DMS 273 treated with DMSO at 0.1 percent for 48 hours (cell line): ENCODE measurements around the gene RIC3.

Experiments used
- DNase-seq: peaks from one replicate; lab custom pipeline; 2025; lab: John Stamatoyannopoulos, UW

The RIC3 gene

GRCh38 chr11:8102965-8103364, 65.9 kb downstream of the RIC3 start:
- DNase-seq, result no peak

DNA sequence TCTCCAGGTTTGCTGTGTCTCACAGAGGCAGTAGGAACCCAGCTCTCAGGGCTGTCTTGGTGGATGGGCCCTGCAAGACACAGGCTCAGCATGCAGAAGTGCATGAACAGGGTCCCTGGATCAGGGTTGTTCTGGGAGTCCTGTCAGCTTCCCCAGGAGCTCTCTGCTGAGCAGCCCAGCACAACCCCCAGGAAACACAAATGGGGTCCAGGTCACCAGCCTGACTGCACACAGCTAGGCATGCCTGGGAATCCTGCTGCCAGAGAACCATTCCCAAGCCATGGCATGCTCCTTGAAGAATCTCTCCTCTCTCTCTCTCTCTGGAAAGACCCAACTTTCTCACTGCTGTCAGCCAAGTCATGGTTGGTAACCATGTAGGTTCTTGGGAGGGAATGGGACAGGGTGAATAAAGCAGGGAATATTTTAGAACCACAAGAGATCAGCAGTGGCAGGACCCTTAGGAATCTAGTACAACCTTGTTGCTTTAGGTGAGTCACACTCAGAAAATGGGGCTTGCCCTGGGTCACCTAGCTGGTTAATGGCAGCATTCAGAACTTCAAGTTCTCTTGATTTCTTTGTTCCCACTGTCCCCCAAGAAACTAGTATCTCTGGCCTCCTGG, 66.4 kb downstream of the RIC3 start:
- no peak for DNase-seq

DNA sequence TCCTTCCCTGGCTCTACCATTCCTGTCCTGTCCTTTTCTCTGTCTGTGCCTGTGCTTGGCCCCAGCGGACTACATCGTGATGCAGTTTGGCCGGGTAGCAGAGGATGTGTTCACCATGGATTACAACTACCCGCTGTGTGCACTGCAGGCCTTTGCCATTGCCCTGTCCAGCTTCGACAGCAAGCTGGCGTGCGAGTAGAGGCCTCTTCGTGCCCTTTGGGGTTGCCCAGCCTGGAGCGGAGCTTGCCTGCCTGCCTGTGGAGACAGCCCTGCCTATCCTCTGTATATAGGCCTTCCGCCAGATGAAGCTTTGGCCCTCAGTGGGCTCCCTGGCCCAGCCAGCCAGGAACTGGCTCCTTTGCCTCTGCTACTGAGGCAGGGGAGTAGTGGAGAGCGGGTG, 67.4 kb downstream of the RIC3 start:
- DNase-seq, result no peak

- no peak for DNase-seq
Observed at GRCh38 chr11:8100605-8101004, 68.2 kb downstream of the RIC3 start.

GRCh38 chr11:8100158-8100557, 68.7 kb downstream of the RIC3 start:
- DNase-seq, result no peak

- DNase-seq, result no peak
Observed at GRCh38 chr11:8099291-8099899, 69.4 kb downstream of the RIC3 start.

DNA sequence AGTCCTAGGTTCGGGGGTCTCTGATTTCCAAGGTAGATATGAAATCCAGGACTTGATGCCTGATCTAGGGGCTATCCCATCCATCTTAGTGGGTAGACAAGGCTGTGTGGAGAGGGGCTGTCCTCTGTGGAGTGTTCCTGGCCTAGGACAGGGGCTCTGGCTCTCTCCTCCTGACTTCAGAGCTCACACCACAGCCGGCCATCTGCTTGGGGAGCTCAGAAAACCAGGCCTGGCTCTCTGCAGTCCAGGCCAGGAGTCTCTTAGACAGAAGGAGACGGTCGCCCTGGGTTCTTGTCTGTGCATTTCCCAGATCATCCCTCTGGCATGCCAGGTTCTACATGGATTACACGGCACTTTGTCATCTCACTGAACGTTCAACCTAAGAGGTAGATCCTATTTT, 69.9 kb downstream of the RIC3 start:
- no peak for DNase-seq

DNA sequence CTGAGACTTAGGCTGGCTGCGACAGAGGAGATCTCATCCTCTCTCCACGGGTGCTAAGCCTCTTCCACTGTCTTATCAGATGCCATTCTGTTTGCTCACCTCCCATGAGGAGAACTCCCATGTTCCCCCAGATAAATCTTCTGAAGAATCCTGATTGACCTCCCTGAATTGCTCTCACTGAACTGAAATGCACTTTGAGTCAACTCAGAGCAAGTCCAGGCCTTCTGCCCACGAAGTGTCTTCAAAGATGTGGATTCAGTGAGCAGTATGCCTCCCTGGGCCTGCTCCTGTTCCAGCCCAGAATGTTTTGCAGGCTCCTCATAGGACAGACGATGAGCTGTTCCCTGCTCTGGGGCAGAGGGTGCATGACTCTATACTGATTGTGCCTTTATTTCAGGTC, 70.5 kb downstream of the RIC3 start:
- DNase-seq, result no peak

DNA sequence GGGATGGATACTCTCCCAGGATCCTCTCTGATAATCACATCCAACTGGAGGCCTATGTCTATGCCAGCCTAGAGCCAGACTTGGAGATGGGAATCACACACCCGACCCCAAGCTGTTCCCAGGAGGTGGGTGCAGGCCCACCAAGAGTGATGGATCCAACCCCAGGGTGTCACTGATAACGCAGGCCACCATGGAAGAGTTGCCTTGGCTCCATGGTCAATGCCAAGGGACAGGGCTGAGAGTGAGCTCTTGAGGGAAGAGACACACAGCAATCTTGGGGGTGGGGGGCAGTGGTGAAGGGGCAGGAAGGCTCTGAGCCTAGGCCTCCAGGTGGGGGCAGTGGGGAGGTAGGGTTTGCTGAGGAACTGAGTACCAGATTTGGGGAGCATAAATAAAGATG, 70.9 kb downstream of the RIC3 start:
- DNase-seq, result no peak

GRCh38 chr11:8097468-8097867, 71.4 kb downstream of the RIC3 start:
- DNase-seq, result no peak

DNA sequence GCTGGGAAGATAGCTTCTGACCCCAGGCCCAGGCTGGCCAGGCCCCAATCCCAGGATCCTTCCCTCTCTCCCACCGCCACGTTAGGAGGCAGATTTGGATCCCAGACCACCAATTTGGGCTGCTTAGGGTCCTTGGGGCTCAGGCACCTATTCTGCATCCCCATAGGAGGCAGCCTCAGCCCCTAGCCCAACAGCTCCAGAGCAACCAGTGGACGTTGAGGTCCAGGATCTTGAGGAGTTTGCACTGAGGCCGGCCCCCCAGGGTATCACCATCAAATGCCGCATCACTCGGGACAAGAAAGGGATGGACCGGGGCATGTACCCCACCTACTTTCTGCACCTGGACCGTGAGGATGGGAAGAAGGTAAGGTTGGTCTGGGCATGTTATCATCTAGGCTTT, 71.8 kb downstream of the RIC3 start:
- no peak for DNase-seq

DNA sequence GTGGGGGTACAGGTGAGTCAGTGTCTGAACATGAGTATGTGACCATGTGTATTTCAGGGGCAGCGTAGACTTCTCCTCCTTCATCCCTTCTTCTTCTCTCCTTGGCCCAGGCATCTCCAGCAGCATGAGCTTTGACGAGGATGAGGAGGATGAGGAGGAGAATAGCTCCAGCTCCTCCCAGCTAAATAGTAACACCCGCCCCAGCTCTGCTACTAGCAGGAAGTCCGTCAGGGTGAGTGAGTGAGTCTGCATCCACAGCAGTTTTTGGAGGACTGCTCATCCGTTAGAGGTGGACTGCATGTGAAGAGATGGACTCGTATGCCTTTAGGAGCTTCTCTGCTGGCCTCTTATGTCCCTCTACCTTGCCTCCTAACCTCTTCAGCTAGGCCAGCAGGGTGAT, 72.2 kb downstream of the RIC3 start:
- DNase-seq, result no peak

GRCh38 chr11:8095806-8096522, 72.9 kb downstream of the RIC3 start:
- no peak for DNase-seq

DNA sequence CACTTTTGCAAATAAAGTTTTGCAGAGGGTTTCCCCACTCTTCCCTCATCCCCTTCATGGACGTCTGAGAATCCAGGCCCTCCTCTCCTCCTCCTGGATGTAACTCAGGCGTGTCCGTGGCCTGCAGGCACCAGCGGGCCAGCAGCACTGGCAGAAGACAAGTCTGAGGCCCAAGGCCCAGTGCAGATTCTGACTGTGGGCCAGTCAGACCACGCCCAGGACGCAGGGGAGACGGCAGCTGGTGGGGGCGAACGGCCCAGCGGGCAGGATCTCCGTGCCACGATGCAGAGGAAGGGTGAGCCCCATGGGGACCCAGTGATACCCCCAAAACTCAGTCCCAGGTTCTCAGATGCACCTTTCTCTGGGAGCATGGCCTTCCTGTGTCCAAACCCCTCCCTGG, 73.5 kb downstream of the RIC3 start:
- DNase-seq, result no peak

GRCh38 chr11:8094656-8095055, 74.2 kb downstream of the RIC3 start:
- no peak for DNase-seq

DNA sequence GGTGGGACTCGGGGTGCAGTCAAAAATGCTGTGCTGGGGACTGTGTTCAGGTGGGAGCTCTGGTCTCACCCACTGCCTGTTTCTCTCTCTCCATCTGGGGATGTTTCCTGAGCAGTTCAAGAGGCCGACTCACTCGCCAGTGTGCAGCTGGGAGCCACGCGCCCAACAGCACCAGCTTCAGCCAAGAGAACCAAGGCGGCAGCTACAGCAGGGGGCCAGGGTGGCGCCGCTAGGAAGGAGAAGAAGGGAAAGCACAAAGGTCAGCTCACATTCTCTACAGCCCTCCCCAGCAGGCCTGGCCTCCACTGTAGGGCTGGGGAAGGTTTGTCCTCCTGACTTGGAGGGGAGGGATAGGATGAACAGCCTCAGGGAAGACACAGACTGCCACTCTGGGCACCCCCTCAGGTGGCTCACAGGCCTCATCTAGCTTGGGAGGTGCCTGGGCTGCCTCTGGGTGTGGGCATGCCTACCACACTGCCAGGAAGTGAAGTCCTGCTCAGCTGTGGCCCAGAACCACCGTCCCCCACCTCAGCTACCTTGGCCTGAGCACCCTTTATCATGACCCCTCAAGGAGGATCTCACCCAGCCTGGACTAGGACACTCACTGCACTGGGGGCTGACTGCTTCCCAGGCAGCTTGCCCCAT, 74.8 kb downstream of the RIC3 start:
- DNase-seq, result no peak

DNA sequence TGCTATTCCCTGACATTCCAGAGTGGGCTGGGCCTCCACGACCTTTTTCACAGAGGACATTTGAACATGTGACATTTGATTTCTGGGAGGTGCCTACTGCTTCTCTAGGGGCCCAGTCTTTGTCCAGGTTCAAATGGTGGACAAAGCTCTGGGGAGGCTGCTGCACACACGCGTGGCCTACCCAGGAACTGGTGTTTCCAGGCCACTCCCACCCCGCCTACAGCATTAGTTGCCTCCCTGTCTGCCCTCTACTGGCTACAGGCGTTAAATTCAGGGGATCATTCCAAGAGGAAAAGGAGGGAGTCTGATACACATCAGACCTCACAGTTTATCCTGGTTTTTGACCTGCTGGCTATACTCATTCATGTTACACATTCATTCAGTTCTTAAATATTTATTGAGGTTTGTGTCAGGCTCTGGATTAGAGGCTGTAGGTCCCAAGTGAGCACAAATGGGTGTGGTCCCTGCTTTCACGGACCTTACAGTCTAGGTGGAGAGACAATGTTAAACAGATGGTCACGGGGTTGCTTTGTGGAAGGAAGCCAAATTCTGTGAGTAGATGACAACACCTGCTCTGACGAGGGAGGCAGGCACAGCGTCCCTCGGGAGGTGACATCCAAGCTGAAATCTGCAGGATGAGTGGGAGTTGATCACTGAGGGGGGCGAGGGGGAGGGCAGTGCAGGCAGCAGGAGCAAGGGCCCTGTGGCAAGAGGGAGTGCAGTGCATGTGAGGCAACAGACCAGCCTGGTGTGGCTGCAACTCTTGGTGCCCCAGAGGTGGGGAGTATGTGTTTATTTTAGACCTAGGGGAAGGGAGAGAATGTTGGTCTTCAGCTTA, 76.0 kb downstream of the RIC3 start:
- DNase-seq, result no peak

- no peak for DNase-seq
Observed at GRCh38 chr11:8091721-8092120, 77.1 kb downstream of the RIC3 start.

GRCh38 chr11:8090756-8091155, 78.1 kb downstream of the RIC3 start:
- no peak for DNase-seq

DNA sequence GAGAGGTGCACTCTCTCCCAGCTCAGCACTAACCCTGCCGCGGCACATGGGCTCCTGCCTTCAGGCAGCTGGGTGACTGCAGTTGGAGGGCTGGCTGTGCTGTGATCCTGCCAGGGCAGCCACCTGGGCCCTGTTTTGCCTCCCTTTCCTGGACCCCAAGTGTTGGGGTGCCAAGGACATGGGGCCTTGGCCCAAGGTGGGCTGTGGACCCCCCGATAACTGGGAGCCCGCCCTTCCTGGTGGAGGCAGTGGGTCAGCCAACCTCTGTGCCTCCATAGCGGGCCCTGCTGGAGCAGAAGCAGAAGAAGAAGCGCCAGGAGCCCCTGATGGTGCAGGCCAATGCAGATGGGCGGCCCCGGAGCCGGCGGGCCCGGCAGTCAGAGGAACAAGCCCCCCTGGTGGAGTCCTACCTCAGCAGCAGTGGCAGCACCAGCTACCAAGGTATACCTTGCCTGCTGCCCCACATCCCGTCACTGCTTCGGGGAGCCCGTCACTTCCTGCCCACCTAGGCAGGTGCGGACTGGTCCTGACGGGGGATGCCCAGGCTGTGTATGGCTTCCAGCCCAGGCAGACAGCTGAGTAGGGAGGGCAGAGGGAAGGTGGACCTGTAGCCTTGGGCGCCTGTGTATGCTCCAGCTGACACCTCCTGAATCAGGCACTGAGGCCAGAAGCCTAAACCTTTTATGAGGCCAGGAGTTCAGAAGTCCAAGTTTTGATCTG, 78.9 kb downstream of the RIC3 start:
- DNase-seq, result no peak

GRCh38 chr11:8087756-8088155, 81.1 kb downstream of the RIC3 start:
- no peak for DNase-seq

DNA sequence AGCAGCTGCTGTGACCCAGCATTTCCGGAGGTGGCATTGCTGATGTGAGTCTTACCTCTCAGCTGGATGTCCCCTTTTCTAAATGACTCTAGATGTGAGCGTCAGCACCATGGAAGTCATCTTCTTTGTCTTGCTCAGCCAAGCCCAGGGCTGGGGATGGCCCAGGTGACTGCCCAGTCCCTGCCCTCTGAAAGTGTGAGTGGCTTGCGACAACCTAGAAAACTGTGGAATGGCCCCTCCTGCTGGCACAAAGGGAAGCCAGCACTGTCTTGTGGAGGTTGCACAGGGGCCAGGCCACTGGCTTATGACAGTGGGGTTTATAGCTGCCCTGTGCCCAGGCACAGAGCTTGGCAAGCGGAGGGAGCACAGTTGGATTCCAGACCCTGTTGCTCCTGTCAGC, 81.6 kb downstream of the RIC3 start:
- DNase-seq, result no peak
